Lower lobe of right lung (tissue), 2 donors: ENCODE data around the gene DGKB. TPM values are rescaled to one million over a fixed set of nuclear protein-coding genes. Genes with fewer than 3 reads are reported as not detected.

Experiments
- ATAC-seq, 2 donors: fragments of 200-7000 bp; cut with Tn5 transposase; one replicate each; pipeline ENCODE4 v1.9.1; 2020 to 2022; ENCODE audit warnings: mild to moderate bottlenecking in 2 of 2, moderate library complexity in 2 of 2
- DNase-seq: peaks from one replicate; pipeline ENCODE4 v3.0.0-alpha.2; 2020
- H3K27ac ChIP-seq: fragments of 200-600 bp; one replicate; pipeline ENCODE4 v1.8.0; 2022
- H3K27me3 ChIP-seq: fragments of 200-600 bp; one replicate; pipeline ENCODE4 v1.8.0; 2022; ENCODE audit warnings: low read depth
- H3K36me3 ChIP-seq: fragments of 200-600 bp; one replicate; pipeline ENCODE4 v1.8.0; 2022; ENCODE audit warnings: mild to moderate bottlenecking
- H3K4me1 ChIP-seq: fragments of 200-600 bp; one replicate; pipeline ENCODE4 v1.8.0; 2022
- H3K4me3 ChIP-seq: fragments of 200-600 bp; one replicate; pipeline ENCODE4 v1.8.0; 2022; ENCODE audit warnings: mild to moderate bottlenecking
- H3K9me3 ChIP-seq: fragments of 200-600 bp; one replicate; pipeline ENCODE4 v1.8.0; 2022
- CTCF ChIP-seq: fragments of 200-600 bp; IDR thresholded peaks from one replicate; pipeline ENCODE4 v1.8.0; 2022; ENCODE audit warnings: antibody characterized with exemption, mild to moderate bottlenecking
- intact Hi-C: fragments of 100-400 bp; cut with DNase I; formaldehyde crosslinking; loops from one replicate; pipeline ENCODE4 v1.11.0; 2022
- total RNA-seq: library from RNA; stranded (reverse); fragmentation: NEBNext Ultra II Directional; extraction: Animal tissue kit (Norgen Biotek cat#: 25700); gene quantifications from one replicate; pipeline ENCODE4 v1.2.1, GENCODE V29; 2021
- donor health status: DM: no; HTN: yes; CAD: no; lungs with severe emphysema.

DGKB gene
- total RNA-seq, 1 donor from 2014 or later: 0.09 TPM

- Histone ChIP-seq H3K27ac (no peak overlapping the region), H3K27me3 (no peaks in the 10 kb centered on the region), H3K36me3 (no peaks in the 10 kb centered on the region), H3K4me1 (no peaks in the 10 kb centered on the region), H3K4me3 (no peak overlapping the region), H3K9me3 (no peaks in the 10 kb centered on the region)
- ATAC-seq (no peak), DNase-seq (no peak)
- intact Hi-C loops: no loop called here
- TF ChIP-seq CTCF: no peak
These were observed 483.0 kb downstream of the DGKB start for GRCh38 chr7:14419531-14419930.

GRCh38 chr7:14418633-14419032 is 483.9 kb downstream of the DGKB start:
- Histone ChIP-seq H3K4me1 (no peaks in the 10 kb centered on the region), H3K4me3 (no peak overlapping the region), H3K27me3 (no peaks in the 10 kb centered on the region), H3K36me3 (no peaks in the 10 kb centered on the region), H3K27ac (no peak overlapping the region), H3K9me3 (no peaks in the 10 kb centered on the region)
- no peak for DNase-seq
- TF ChIP-seq CTCF: no peak
- no peak for ATAC-seq
- intact Hi-C loops: no loop called here

GRCh38 chr7:14414274-14414986 is 488.1 kb downstream of the DGKB start:
- Histone ChIP-seq H3K27me3 (no peaks in the 10 kb centered on the region), H3K4me3 (no peak overlapping the region), H3K36me3 (no peaks in the 10 kb centered on the region), H3K4me1 (no peaks in the 10 kb centered on the region), H3K9me3 (no peaks in the 10 kb centered on the region), H3K27ac (no peak overlapping the region)
- intact Hi-C loops: no loop called here
- no peak for TF ChIP-seq CTCF
- ATAC-seq (peak in 1 of 2 donors; percentile 80), DNase-seq (no peak)

- intact Hi-C loops: no loop called here
- Histone ChIP-seq H3K9me3 (no peaks in the 10 kb centered on the region), H3K27me3 (no peaks in the 10 kb centered on the region), H3K4me1 (no peaks in the 10 kb centered on the region), H3K36me3 (no peaks in the 10 kb centered on the region), H3K27ac (no peak overlapping the region), H3K4me3 (no peak overlapping the region)
- ATAC-seq (no peak), DNase-seq (no peak)
- TF ChIP-seq CTCF: no peak
These were observed 495.1 kb downstream of the DGKB start for GRCh38 chr7:14407246-14408015.

- Histone ChIP-seq H3K4me3 (no peak overlapping the region), H3K4me1 (no peaks in the 10 kb centered on the region), H3K27ac (no peak overlapping the region), H3K9me3 (no peaks in the 10 kb centered on the region), H3K36me3 (no peaks in the 10 kb centered on the region), H3K27me3 (no peaks in the 10 kb centered on the region)
- DNase-seq (no peak), ATAC-seq (no peak)
- TF ChIP-seq CTCF: no peak
- intact Hi-C loops: no loop called here
These were observed 499.0 kb downstream of the DGKB start for GRCh38 chr7:14403587-14403986.
